ENCODE data around the gene DIPK2B.

The DIPK2B gene

DNA sequence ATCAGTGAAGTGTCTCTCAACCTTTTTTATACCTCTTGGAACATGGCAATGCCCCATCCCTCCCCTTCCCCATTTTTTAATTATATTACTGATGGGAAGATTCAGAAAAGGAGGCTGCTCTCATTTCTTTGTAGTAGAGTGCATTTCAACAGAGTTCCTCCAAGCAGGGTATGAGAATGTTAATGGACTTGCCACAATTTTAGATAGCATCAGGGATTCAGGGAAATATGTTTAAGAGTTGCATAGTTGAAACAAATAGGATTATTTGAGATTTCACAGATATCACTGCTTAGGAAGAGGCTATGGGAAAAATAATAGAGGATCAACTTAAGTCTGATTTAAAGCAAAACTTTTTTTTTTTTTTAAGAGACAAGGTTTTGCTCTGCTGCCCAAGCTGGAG is 46.2 kb downstream of the DIPK2B start:
- no peak for DNase-seq

DNA sequence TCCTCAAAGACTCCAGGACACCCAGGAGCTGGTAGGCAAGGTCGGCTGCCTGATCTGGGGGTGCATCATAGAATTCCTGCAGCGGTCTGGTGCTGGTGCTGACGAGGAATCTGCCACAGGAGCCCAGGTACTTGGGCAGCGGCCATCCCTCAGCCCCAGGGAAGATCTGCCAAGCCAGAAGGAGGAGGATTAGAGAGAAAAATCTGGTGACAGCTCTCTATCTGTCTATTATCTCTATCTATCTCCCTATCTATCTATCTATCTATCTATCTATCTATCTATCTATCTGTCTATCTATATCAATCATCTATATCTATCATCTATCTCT is 46.7 kb downstream of the DIPK2B start:
- DNase-seq = no peak
